Suprapubic skin (tissue), 4 donors: ENCODE results near the gene SLC16A12. TPM values are rescaled to one million over a fixed set of nuclear protein-coding genes. Genes with fewer than 3 reads are reported as not detected.
A peak's percentile ranks its signal among the peaks of the same experiment; 100 is the strongest.

Experiments
- DNase-seq, 2 donors: peaks; one replicate each; pipeline ENCODE4 v3.0.0-alpha.2; 2019; ENCODE audit warnings: low spot score in 2 of 2
- H3K27ac ChIP-seq: fragments of 200-600 bp; sonication (generic); one replicate; pipeline ENCODE4 v1.5.1; 2019
- H3K27me3 ChIP-seq: fragments of 200-600 bp; sonication (generic); one replicate; pipeline ENCODE4 v1.5.1; 2019
- H3K36me3 ChIP-seq: fragments of 200-600 bp; sonication (generic); one replicate; pipeline ENCODE4 v1.5.1; 2019
- H3K4me1 ChIP-seq: fragments of 200-600 bp; sonication (generic); one replicate; pipeline ENCODE4 v1.5.1; 2019
- H3K4me3 ChIP-seq: fragments of 200-600 bp; sonication (generic); one replicate; pipeline ENCODE4 v1.5.1; 2019; ENCODE audit warnings: mild to moderate bottlenecking
- H3K9me3 ChIP-seq: fragments of 200-600 bp; sonication (generic); one replicate; pipeline ENCODE4 v1.5.1; 2019
- EP300 ChIP-seq: sonication (generic); formaldehyde crosslinking; IDR thresholded peaks from one replicate; pipeline ENCODE4 v1.6.1; 2017; ENCODE audit warnings: antibody characterized with exemption
- POLR2A ChIP-seq, 2 donors: fragments of 450-650 bp; IDR thresholded peaks; one replicate each; pipeline ENCODE4 v1.6.1; 2017; ENCODE audit warnings: antibody characterized with exemption in 2 of 2, mild to moderate bottlenecking in 2 of 2, moderate library complexity in 2 of 2
- POLR2AphosphoS5 ChIP-seq, 3 donors: sonication (generic); formaldehyde crosslinking; IDR thresholded peaks; one replicate each; pipeline ENCODE4 v1.6.1; 2017; ENCODE audit warnings: antibody characterized with exemption in 3 of 3
- WGBS: methylation state at CpG from one replicate; pipeline ENCODE4 v1.1.5; 2018; 5-methylcytosine and 5-hydroxymethylcytosine counted together
- total RNA-seq, 4 donors: library from RNA; depleted of rRNA; stranded (reverse); fragments of >200 nt; gene quantifications; one replicate each; pipeline ENCODE4 v1.1.0, GENCODE V29; 2016
- TF ChIP-seq, protein P1 (sequence below), 2 donors: fragments of 200-600 bp in 1 of 2; fragments of 450-650 bp in 1 of 2; sonication (generic) in 1 of 2; IDR thresholded peaks; one replicate each; pipeline ENCODE4 v1.5.1; 2016 to 2019; ENCODE audit warnings: antibody characterized with exemption in 2 of 2, mild to moderate bottlenecking in 1 of 2, moderate library complexity in 1 of 2

SLC16A12 gene
- total RNA-seq, 4 donors from 2014 or later: 0.60 to 1.4 (median 1.0) TPM

DNA sequence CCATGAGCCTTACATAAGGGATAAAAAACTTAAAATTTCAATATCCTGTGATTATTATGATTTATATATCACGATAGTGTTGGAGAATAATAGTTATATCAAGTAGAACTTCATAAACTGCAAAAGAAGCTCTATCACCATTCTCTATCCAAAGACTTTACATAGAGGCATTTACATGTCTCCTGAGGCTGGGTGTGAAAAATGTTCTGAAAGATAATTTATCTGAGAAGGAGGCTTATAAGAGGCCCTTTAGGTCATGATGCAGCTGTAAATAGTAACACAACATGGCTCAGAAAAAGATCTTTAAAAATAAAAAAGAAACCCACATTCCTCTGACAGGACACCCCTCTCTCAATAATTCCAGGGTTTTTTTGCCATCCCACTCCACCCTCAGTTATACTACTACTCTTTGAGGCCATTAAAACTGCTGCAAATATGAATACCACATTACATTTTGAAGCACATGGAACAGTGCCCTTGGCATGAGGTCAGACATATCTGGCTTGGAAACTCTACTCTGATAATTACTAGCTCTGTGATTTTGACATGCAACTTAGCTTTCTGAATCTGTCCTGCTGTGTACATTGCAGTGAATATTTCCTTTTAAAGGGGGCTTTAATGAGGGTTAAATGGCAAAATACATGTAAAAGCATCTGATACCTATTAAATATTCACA, 55.5 kb downstream of the SLC16A12 start:
- 86% methylated on average over 1 of the region's 1 CpG for WGBS
- TF ChIP-seq EP300 (no peak), POLR2AphosphoS5 (IDR thresholded peaks at IDR 0.05) (no peak), POLR2A (IDR thresholded peaks at IDR 0.05) (no peak)
- TF ChIP-seq, protein P1, sequence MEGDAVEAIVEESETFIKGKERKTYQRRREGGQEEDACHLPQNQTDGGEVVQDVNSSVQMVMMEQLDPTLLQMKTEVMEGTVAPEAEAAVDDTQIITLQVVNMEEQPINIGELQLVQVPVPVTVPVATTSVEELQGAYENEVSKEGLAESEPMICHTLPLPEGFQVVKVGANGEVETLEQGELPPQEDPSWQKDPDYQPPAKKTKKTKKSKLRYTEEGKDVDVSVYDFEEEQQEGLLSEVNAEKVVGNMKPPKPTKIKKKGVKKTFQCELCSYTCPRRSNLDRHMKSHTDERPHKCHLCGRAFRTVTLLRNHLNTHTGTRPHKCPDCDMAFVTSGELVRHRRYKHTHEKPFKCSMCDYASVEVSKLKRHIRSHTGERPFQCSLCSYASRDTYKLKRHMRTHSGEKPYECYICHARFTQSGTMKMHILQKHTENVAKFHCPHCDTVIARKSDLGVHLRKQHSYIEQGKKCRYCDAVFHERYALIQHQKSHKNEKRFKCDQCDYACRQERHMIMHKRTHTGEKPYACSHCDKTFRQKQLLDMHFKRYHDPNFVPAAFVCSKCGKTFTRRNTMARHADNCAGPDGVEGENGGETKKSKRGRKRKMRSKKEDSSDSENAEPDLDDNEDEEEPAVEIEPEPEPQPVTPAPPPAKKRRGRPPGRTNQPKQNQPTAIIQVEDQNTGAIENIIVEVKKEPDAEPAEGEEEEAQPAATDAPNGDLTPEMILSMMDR (IDR thresholded peaks at IDR 0.05): no peak
- no peak for DNase-seq
- no peaks in the 10 kb centered on the region for H3K9me3 ChIP-seq
- H3K4me1 ChIP-seq: peaks cover 35% of the 10 kb centered on the region
- H3K36me3 ChIP-seq: no peaks in the 10 kb centered on the region
- no peaks in the 10 kb centered on the region for H3K27me3 ChIP-seq
- H3K27ac ChIP-seq: peak overlapping the region; percentile 64
- no peak overlapping the region for H3K4me3 ChIP-seq

DNA sequence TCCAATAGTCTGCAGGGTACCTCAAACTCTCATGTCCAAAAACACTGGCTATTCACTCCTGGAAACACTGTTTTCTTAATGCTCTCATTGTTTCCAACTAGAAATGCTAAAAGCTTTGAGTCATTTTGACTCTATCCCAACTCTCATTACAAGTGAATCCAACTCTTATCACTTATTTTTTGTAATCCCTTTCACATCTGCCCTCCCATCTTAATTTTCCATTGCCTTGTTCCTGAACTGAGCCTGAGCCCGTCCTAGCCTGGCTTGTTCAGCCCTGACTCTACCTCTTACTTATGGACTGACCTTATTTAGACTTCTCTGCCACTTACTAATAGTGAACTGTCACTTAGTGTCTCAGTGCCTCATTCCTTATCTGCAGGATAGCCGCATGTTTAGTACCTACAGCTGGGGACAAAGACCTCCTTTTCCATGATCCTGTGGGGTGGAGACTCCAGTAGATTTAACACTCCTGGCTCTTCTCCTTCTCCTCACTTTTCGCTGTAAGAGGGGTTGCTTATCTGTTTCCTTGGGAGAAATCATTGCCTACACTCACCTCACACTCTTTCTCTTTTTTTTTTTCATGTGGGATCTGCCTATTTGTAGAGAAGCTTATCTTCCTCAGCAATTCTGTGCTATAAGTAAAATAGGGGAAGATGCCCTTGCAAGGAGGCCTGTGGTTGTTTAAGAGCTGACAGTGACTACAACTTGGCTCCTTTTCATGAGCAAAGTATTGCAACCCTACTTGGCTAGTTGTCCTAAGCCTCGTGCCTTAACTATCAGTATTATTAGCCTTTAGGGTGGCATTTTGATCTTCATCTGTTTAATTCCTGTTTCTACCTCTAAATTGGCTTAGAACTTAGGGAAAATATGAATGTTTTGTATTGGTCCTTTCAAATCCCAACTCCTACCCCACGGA, 56.4 kb downstream of the SLC16A12 start:
- Histone ChIP-seq H3K27me3 (no peaks in the 10 kb centered on the region), H3K36me3 (no peaks in the 10 kb centered on the region)
- TF ChIP-seq POLR2AphosphoS5 (IDR thresholded peaks at IDR 0.05): no peak
- TF ChIP-seq EP300: no peak
- no peak for TF ChIP-seq POLR2A (IDR thresholded peaks at IDR 0.05)
- TF ChIP-seq, protein P1 (IDR thresholded peaks at IDR 0.05): no peak

DNA sequence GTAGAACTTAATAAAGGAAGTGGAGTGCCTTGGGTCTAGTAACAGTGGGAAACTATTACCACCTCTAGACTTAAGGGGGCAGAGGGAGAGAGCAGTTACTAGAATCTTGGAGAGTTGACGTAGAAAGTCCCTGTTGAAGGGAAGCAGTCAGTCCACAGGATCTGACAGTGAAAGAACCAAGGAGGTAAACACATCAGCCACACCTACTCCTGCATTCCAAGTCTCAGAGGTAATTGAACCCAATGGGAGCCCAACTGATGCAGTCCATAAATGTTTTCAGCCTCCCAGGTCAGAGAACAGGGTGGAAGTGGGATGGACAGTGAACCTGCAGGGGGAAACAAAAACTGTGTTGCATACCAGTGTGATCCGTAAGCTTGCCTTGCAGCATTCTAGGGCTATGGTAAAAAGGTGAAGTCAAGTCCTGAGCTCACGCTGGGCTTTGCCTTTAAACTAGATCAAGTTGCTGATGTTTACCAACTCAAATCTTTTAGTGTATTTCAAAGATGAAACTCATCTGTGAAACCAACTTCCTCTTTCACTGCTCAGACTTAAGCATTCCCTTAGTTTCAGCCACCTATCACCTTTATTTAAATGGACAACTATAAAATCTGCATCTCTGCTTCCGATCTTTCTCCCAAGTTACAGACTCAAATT, 57.2 kb downstream of the SLC16A12 start:
- Histone ChIP-seq H3K4me1 (peaks cover 35% of the 10 kb centered on the region), H3K36me3 (no peaks in the 10 kb centered on the region), H3K4me3 (no peak overlapping the region), H3K27ac (peak overlapping the region; percentile 31), H3K9me3 (no peaks in the 10 kb centered on the region), H3K27me3 (no peaks in the 10 kb centered on the region)
- no peak for DNase-seq
- 79% methylated on average over 4 of the region's 4 CpGs for WGBS
- TF ChIP-seq EP300 (no peak), POLR2A (IDR thresholded peaks at IDR 0.05) (no peak), POLR2AphosphoS5 (IDR thresholded peaks at IDR 0.05) (no peak)
- TF ChIP-seq, protein P1 (IDR thresholded peaks at IDR 0.05): no peak

More for the DNA sequence above, 56.4 kb downstream of the SLC16A12 start:
- Histone ChIP-seq H3K4me3 (no peak overlapping the region), H3K4me1 (peaks cover 35% of the 10 kb centered on the region), H3K27ac (peak overlapping the region; percentile 64), H3K9me3 (no peaks in the 10 kb centered on the region)
- DNase-seq: no peak
- WGBS: 57% methylated on average over 5 of the region's 5 CpGs

DNA sequence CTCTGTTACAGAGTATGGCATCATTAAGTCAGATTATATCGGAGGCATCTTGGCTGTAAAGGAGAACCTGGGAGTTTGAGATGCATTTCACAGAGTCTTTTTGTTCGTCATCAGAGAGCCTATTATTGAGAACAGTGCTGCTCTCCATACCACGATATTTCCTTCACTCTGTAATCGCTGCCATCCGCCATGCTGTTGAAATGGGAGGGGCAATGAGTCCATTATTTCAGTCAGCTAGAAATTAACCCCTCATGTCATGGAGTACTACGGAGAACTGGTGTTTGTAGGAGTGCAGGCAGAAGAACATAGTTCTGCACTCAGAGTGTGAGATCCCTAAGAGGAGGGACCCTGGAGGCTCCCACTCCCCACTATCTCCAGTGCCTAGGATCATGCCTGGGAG, 59.2 kb downstream of the SLC16A12 start:
- no peaks in the 10 kb centered on the region for H3K36me3 ChIP-seq
- 76% methylated on average over 6 of the region's 6 CpGs for WGBS
- H3K27ac ChIP-seq: peak overlapping the region; percentile 56
- no peak for DNase-seq
- H3K4me1 ChIP-seq: peaks cover 34% of the 10 kb centered on the region
- no peaks in the 10 kb centered on the region for H3K27me3 ChIP-seq
- no peak overlapping the region for H3K4me3 ChIP-seq
- no peaks in the 10 kb centered on the region for H3K9me3 ChIP-seq
- TF ChIP-seq, protein P1 (IDR thresholded peaks at IDR 0.05): no peak
- TF ChIP-seq POLR2AphosphoS5 (IDR thresholded peaks at IDR 0.05) (no peak), POLR2A (IDR thresholded peaks at IDR 0.05) (no peak), EP300 (no peak)
